GM18507 (cell line): ENCODE measurements around the gene DPP9.
"Not testable (repeated sequence)": the region's sequence is repeated elsewhere in the genome, so short reads cannot be mapped to it uniquely, and the experiment has no call there.

ENCODE experiments used
- DNase-seq: peaks from one replicate; pipeline ENCODE4 v3.0.0; 2011; ENCODE audit warnings: low read depth; ENCODE audit not compliant: insufficient read length; ENCODE audit errors: extremely low spot score
- FAIRE-seq: peaks from 2 replicates; lab custom pipeline; 2011; peaks lifted over from hg19 to GRCh38; lab: Jason Lieb, UNC

DPP9 gene

DNA sequence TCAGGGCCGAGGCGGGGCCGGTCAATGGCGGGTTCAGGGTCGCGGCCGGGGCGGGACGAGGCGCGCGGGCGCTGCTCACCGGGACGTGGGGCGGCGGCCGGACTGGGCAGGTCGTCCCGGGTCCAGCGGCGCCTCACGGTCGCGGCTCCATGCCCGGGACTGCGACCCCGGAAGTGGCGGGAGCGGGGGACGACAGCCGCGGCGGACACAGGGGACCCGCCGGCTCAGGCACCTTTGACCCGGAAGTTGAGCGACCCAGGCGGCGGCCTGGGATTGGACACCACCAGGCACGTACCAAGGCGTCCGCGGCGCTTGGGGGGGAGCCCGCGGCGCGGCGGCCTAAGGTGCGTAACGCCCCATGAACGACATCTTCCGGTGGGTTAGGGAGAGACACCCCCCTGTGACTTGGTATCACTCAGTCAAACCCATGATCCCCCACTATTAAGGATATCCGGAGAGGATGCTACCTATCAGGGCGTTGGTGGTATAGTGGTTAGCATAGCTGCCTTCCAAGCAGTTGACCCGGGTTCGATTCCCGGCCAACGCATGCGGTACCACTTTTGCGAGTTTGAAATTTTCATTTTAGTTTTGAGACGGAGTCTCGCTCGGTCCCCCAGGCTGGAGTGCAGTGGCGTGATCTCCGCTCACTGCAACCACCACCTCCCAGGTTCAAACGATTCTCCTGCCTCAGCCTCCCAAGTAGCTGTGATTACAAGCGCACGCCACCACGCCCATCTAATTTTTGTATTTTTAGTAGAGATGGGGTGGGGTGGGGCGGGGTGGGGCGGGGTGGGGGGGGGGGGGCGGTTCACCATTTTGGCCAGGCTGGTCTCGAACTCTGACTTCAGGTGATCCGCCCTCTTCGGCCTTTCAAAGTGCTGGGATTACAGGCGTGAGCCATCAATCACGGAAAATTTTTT, at the start of gene DPP9:
TSS of gene DPP9 (minus strand) at position 248 of the 920 bp plus-strand sequence. CDS start 3,936 bp downstream, outside the sequence.
- FAIRE-seq (peak; percentile 98), DNase-seq (peak; percentile 100)

DNA sequence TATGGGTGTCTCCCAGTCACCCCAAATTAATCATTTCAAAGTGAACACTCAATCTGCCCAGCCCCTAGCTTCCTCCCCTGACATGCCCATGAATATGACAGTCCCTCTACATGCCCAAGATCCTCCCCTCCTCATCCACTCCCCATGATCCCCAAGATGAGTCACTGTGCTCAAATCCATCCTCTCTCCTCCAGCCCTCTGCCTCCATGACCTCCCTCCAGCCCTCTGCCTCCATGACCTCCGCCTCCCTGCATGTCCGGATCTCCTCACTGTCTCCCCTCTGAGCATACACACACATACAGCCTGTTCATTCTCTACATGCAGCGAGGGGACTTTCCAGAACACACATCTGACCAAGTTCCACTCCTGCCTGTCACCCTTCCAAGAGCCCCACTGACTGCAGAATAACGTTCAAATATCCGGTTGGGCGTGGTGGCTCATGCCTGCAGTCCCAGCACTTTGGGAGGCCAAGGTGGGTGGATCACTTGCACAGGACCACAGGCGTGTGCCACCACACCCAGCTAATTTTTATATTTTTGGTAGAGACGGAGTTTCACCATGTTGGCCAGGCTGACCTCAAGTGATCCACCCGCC, 49.5 kb upstream of the DPP9 start:
- FAIRE-seq (no peak), DNase-seq (no peak)

GRCh38 chr19:4772566-4772965, 48.9 kb upstream of the DPP9 start:
- FAIRE-seq (no peak), DNase-seq (no peak)

DNA sequence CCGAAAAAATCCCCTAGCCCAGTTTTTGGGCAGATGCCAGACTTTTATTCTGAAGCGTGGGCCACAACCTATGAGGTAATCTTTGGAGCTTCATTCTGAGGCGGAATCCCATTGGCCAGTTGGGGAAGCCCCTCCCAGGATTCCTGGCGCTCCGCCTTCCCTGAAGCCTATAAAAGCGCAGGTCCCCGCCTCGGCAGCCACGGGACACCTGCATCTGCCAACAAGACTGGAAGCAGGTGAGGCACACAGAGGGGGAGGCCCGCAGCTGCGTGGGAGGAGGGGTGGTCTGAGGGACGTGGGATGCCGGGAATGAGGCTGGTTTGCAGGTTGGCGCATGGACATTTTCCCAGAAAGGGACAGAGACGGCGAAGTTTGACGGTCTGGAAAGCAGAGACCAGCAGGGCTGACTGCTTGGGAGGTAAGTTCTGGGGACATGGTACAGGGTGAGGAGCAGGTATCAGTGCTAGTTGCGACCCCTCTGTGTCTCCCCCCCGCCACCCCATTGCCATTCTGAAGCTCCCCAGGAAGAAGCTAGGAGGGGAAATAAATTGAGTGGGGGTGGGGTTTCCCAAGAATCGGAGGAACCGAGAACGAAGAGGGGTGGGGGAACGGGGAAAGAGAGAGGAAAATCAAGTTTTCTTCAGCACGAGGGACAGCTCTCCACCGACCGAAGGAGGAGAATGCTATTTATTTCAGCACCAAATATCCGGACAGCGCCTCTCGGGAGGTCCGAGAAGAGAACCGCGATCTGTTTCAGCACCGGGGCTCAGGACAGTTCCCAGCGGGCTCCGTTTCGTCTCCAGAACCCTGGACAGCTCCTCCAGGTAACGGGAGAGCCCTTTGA, 45.5 kb upstream of the DPP9 start:
- FAIRE-seq (peak; percentile 82), DNase-seq (peak; percentile 64)

GRCh38 chr19:4764393-4764660, 40.7 kb upstream of the DPP9 start:
- FAIRE-seq (no peak), DNase-seq (no peak)

GRCh38 chr19:4763021-4763420, 39.4 kb upstream of the DPP9 start:
- no peak for FAIRE-seq

DNA sequence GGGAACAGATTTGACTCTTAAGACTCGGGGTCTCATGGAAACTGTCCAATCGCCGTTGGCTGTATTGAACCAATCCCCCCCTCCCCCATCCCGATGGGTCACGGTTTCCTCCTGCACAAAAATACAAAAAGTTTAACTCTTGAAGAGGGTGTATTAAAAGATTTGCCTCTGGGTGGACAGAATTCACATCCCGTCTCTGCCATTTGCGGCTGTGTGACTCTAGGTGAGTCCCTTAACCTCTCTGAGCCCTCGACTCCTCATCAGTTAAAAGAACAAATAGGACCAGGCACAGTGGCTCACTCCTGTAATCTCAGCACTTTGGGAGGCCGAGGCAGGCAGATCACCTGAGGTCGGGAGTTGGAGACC, 36.6 kb upstream of the DPP9 start:
- no peak for FAIRE-seq
- no peak for DNase-seq

More at GRCh38 chr19:4763021-4763420, 39.4 kb upstream of the DPP9 start:
- no peak for DNase-seq

DNA sequence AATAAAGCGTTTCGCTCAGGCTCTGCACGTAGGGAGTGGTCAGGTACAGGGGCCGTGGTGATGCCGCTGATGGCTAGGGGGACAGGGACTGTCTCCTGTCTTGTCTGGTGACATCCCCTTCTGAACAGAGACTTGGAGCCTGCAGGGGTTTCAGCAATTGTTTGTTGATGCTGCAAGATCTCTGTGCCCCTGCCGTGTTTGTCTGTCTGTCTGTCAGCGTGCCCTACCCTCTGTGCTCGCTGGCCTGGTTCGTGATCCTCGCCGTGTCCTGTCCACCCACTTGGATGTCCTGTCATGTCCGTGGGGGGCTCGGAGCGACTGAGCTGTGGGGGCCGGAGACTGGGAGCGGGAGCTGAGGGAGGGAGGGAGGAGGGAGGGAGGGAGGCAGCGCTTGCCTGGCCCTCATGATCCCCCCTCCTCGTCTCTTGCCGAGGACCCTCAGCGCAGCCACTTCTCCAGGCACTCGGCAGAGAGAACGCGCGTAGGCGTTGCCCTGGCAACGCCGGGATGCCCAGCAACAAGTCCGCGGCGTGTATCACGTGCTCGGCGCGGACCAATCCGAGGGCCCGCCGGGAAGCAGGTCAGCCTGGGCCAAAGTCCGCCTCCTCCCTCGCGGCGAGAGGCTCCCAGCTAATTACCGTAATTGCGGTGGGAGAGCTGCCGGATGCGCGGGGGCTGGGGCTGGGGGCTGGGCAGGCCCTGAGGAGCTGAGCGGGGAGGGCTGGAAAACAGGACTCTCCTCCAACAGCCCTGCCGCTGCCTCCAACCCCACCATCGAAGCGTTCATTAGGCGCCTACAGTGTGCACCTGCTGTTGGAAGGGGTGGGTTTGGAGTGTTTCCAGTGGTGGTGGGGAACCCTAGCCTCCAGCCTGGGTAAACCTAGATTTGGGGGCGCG, 36.0 kb upstream of the DPP9 start:
- peak; percentile 91 for FAIRE-seq

DNA sequence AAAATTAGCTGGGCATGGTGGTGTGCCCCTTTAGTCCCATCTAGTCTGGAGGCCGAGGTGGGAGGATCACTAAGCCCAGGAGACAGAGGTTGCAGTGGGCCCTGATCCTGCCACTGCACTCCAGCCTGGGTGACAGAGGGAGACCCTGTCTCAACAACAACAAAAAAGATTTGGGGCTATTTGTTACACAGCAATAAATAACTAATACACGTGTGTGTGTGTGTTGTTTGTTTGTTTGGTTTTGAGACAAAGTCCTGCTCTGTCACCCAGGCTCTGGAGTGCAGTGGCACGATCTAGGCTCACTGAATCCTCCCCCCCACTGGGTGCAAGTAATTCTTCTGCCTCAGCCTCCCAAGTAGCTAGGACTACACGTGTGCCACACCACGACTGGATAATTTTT, 35.0 kb upstream of the DPP9 start:
- no peak for FAIRE-seq
- no peak for DNase-seq

More for the DNA sequence above, 36.0 kb upstream of the DPP9 start:
- DNase-seq, result peak; percentile 99

DNA sequence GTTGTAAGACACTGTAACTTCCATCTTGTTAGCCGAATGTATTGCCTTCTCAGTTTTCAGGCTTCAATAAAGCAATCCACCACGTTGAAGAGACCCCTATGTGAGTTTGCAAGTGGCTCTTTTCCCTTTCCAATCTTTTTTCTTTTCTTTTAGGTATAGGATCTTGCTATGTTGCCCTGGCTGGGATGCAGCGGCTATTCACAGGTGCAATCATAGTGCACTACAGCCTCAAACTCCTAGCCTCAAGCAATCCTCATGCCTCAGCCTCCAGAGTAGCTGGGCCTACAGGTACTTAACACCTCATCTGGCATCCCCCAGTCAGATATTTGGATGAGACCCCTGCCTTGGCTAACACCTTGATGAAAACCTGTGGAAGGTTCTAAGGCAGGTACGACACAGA, 34.4 kb upstream of the DPP9 start:
- FAIRE-seq (no peak), DNase-seq (no peak)

GRCh38 chr19:4755459-4755858, 31.8 kb upstream of the DPP9 start:
- FAIRE-seq (no peak), DNase-seq (no peak)

DNA sequence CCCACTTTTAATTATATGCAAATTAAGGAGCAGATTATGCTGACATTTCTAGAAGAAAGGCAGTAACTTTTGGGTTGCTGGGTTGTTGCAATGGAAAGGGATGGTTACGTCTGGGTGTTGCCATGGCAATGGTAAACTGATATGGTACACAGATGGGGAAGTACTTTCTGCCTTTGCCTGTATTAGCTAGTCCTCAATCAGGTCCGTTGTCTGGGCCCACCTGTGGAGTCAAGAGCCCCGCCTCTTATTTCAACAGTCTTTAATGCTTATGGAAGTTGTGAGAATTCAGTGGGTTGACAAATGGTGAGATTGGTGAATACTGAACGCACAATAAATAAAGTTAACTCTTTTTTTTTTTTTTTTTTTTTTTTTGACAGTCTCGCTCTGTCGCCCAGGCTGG, 30.6 kb upstream of the DPP9 start:
- DNase-seq (no peak), FAIRE-seq (no peak)

DNA sequence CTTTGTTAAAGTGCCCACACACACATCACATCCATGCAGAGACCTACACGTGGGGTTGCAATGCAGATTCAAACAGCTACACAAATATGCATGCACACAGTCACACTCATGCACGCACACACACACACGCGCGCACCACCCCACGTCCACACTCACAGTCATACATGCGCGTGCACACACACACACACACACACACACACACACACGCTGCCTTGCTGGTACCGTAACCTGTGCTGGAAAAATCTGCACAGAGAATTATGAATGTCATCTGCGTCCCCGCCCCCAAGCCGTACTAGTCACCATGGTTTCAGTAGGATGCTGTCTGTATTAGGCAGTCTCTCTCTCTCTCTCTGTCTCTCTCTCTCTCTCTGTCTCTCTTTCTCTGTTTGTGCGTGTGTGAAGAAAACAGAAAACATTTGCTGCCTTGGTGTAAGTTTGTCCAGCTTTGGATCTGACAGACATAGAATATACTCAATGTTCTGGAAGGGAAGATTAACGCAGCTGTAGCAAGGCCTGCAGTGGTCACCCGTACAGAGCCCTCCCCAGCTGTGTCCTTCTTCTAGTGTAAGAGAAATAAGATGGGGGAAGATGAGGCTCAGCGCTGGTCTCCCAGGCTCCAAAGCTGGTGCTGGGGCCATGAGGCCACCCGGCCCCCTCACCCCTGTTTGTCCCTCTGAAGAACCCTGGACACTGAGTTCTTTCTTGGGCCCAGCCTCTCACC, 26.4 kb upstream of the DPP9 start:
- DNase-seq (no peak), FAIRE-seq (no peak)

- no peak for DNase-seq
- no peak for FAIRE-seq
Measured at GRCh38 chr19:4748589-4748988, 24.9 kb upstream of the DPP9 start.

DNA sequence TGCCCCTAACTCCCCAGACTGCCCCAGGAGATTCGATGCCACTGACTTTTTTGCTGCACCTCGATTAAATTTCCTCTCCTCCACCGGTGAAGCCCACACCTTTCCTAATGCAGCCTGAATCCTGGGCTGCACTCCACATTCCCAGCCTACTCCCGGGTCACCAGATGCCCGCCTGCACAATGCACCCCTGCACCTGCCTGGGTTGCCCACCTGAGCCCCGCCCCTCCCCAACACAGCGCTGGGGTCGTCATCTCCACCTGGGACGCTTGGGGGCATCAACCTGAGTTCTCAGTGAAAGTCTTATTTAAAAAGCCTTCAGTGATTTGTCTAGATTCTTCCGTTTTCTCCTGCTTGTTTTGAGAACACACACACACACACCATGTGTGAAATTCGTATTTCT, 24.5 kb upstream of the DPP9 start:
- FAIRE-seq (no peak), DNase-seq (no peak)

GRCh38 chr19:4745986-4746385, 22.3 kb upstream of the DPP9 start:
- DNase-seq (no peak), FAIRE-seq (no peak)

GRCh38 chr19:4745175-4745574, 21.5 kb upstream of the DPP9 start:
- not testable (repeated sequence) for FAIRE-seq

DNA sequence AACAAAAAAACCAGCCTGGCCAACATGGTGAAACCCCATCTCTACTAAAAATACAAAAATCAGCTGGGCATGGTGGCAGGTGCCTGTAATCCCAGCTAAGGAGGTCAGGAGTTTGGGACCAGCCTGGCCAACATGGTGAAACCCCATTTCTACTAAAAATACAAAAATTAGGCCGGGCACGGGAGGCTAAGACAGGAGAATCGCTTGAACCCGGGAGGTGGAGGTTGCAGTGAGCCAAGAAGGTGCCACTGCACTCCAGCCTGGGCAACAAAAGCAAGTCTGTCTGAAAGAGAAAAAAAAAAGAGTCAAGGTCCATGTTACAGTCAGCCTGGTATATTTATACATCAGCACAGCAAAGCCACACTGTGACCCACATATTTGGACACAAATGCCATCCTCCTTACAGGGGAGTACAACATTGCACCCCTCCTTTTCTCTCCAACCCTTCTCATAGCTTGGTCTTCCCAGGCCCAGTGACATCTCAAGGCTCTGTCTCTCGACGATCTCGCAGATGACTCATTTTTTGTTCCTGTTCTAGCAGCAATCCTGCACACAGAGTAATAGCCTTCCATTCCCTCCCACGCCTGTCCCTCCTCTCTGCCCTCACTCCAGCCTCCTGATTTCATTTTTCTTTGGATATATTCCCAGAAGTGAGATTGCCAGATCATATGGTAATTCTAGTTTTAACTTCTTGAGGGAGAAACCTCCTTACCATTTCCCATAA, 21.0 kb upstream of the DPP9 start:
- FAIRE-seq, result no peak
- no peak for DNase-seq

More at GRCh38 chr19:4745175-4745574, 21.5 kb upstream of the DPP9 start:
- DNase-seq, result not testable (repeated sequence)
